Transverse colon (tissue), 4 donors: ENCODE measurements around the gene SLC6A11. TPM values are rescaled to one million over a fixed set of nuclear protein-coding genes. Genes with fewer than 3 reads are reported as not detected.

Source experiments
- DNase-seq: peaks from one replicate; pipeline ENCODE4 v3.0.0-alpha.2; 2019
- H3K27ac ChIP-seq, 4 donors: fragments of 200-600 bp; sonication (generic); 2 replicates each; pipeline ENCODE4 v1.5.1; 2016 to 2018; ENCODE audit warnings: inconsistent platforms in 4 of 4
- H3K27me3 ChIP-seq: fragments of 200-600 bp; sonication (generic); 2 replicates; pipeline ENCODE4 v1.5.1; 2017; ENCODE audit warnings: inconsistent platforms
- H3K36me3 ChIP-seq, 4 donors: fragments of 200-600 bp; sonication (generic); 2 replicates each; pipeline ENCODE4 v1.5.1; 2017 to 2019; ENCODE audit warnings: inconsistent platforms in 4 of 4
- H3K4me1 ChIP-seq, 4 donors: fragments of 200-600 bp; sonication (generic); 2 replicates each; pipeline ENCODE4 v1.5.1; 2017 to 2020; ENCODE audit warnings: inconsistent platforms in 4 of 4
- H3K4me3 ChIP-seq, 4 donors: fragments of 200-600 bp; sonication (generic); 1 replicate in 1 of 4; 2 replicates in 3 of 4; pipeline versions ENCODE4 v1.5.1 to v1.6.1; 2017 to 2019; ENCODE audit warnings: inconsistent platforms in 4 of 4
- H3K9me3 ChIP-seq, 2 donors: fragments of 200-600 bp; sonication (generic); 2 replicates each; pipeline ENCODE4 v1.5.1; 2017 to 2019; ENCODE audit warnings: inconsistent platforms in 2 of 2
- CTCF ChIP-seq, 5 experiments: fragments of 200-600 bp in 3 of 5; fragments of 450-650 bp in 2 of 5; sonication (generic) in 3 of 5; IDR thresholded peaks; 1 replicate in 2 of 5; 2 replicates in 3 of 5; pipeline ENCODE4 v1.5.1; 2016 to 2017; ENCODE audit warnings: antibody characterized with exemption in 5 of 5, inconsistent platforms in 3 of 5, mild to moderate bottlenecking in 2 of 5, moderate library complexity in 1 of 5
- EP300 ChIP-seq: sonication (generic); formaldehyde crosslinking; IDR thresholded peaks from one replicate; pipeline ENCODE4 v1.6.1; 2017; ENCODE audit warnings: antibody characterized with exemption, low read depth
- POLR2A ChIP-seq: fragments of 450-650 bp; IDR thresholded peaks from one replicate; pipeline ENCODE4 v1.6.1; 2016; ENCODE audit warnings: antibody characterized with exemption, mild to moderate bottlenecking, moderate library complexity
- POLR2AphosphoS5 ChIP-seq, 3 donors: sonication (generic); formaldehyde crosslinking; IDR thresholded peaks; one replicate each; pipeline ENCODE4 v1.6.1; 2016; ENCODE audit warnings: antibody characterized with exemption in 3 of 3
- WGBS, 2 donors: methylation state at CpG; one replicate each; pipeline ENCODE4 v1.1.5; 2018; ENCODE audit warnings: low coverage in 1 of 2; 5-methylcytosine and 5-hydroxymethylcytosine counted together
- in situ Hi-C, 4 donors: fragments of 200-750 bp; cut with MboI; loops; one replicate each; pipeline versions ENCODE4 v1.15.0 to v1.15.1; 2017; ENCODE audit warnings: low sequenced_read_pairs in 3 of 4, low pct_ligation_motif_present in 1 of 4, low pct_unique_long_range_greater_than_20kb in 1 of 4
- intact Hi-C: fragments of 100-400 bp; cut with DNase I; formaldehyde crosslinking; loops from one replicate; pipeline ENCODE4 v1.15.1; 2023; ENCODE audit warnings: low total_unique reads
- total RNA-seq, 4 donors: library from RNA; depleted of rRNA; stranded (reverse); fragments of >200 nt; gene quantifications; one replicate each; pipeline ENCODE4 v1.1.0, GENCODE V29; 2016

Gene SLC6A11
- total RNA-seq, 4 donors from 2014 or later, result not detected

- Histone ChIP-seq H3K36me3 (no peaks in the 10 kb centered on the region), H3K27ac (no peak overlapping the region), H3K27me3 (peaks cover 12% of the 10 kb centered on the region), H3K4me1 (no peaks in the 10 kb centered on the region), H3K4me3 (no peak overlapping the region), H3K9me3 (no peaks in the 10 kb centered on the region)
- WGBS, 2 donors, result 50 to 56% methylated on average over 6 to 8 of the region's 8 CpGs
- no peak for TF ChIP-seq EP300
- TF ChIP-seq POLR2A, result no peak
- no peak for TF ChIP-seq CTCF (IDR thresholded peaks at IDR 0.05)
- TF ChIP-seq POLR2AphosphoS5 (IDR thresholded peaks at IDR 0.05), result no peak
- DNase-seq, result no peak
- in situ Hi-C loops, result loop anchor here (10.0 to 25.0 kb wide), 2 partner anchors 108 to 391 kb away; no protein-coding TSS in a partner anchor
- intact Hi-C loops, result loop anchor here (5.0 kb wide), 1 partner anchor 111 kb away; no protein-coding TSS in a partner anchor
Measured at GRCh38 chr3:10946526-10946925, 130.5 kb downstream of the SLC6A11 start.

GRCh38 chr3:10948326-10948725 lies 132.3 kb downstream of the SLC6A11 start:
- Histone ChIP-seq H3K27me3 (peaks cover 12% of the 10 kb centered on the region), H3K27ac (no peak overlapping the region), H3K9me3 (no peaks in the 10 kb centered on the region), H3K4me1 (no peaks in the 10 kb centered on the region), H3K4me3 (no peak overlapping the region), H3K36me3 (no peaks in the 10 kb centered on the region)
- no peak for DNase-seq
- intact Hi-C loops (loop anchor here (5.0 kb wide), 1 partner anchor 109 kb away; no protein-coding TSS in a partner anchor), in situ Hi-C loops (loop anchor here (10.0 to 25.0 kb wide), 2 partner anchors 106 to 389 kb away; no protein-coding TSS in a partner anchor)
- WGBS, 2 donors, result 80 to 83% methylated on average over 4 to 6 of the region's 6 CpGs
- TF ChIP-seq POLR2A, result no peak
- no peak for TF ChIP-seq EP300
- no peak for TF ChIP-seq POLR2AphosphoS5 (IDR thresholded peaks at IDR 0.05)
- no peak for TF ChIP-seq CTCF (IDR thresholded peaks at IDR 0.05)

GRCh38 chr3:10949197-10949596 lies 133.2 kb downstream of the SLC6A11 start:
- in situ Hi-C loops (loop anchor here (10.0 to 25.0 kb wide), 2 partner anchors 106 to 388 kb away; no protein-coding TSS in a partner anchor), intact Hi-C loops (loop anchor here (5.0 kb wide), 1 partner anchor 108 kb away; no protein-coding TSS in a partner anchor)
- Histone ChIP-seq H3K27ac (no peak overlapping the region), H3K27me3 (peaks cover 12% of the 10 kb centered on the region), H3K36me3 (no peaks in the 10 kb centered on the region), H3K4me1 (no peaks in the 10 kb centered on the region), H3K9me3 (no peaks in the 10 kb centered on the region), H3K4me3 (no peak overlapping the region)
- TF ChIP-seq CTCF (IDR thresholded peaks at IDR 0.05) (no peak), POLR2AphosphoS5 (IDR thresholded peaks at IDR 0.05) (no peak), POLR2A (no peak), EP300 (no peak)
- no peak for DNase-seq
- WGBS, 2 donors, result 58% methylated on average over 19 of the region's 19 CpGs; no CpG with 5 or more reads in 1 of the 2 donors

GRCh38 chr3:10950476-10951294 lies 134.7 kb downstream of the SLC6A11 start:
- H3K9me3 ChIP-seq, result no peaks in the 10 kb centered on the region
- H3K4me1 ChIP-seq, result no peaks in the 10 kb centered on the region
- in situ Hi-C loops, result loop anchor here in 1 of 4 donors (25.0 kb wide), 1 partner anchor 387 kb away; no protein-coding TSS in a partner anchor
- intact Hi-C loops, result no loop called here
- H3K4me3 ChIP-seq, result no peak overlapping the region
- H3K36me3 ChIP-seq, result no peaks in the 10 kb centered on the region
- DNase-seq, result no peak
- no peak overlapping the region for H3K27ac ChIP-seq
- TF ChIP-seq EP300 (no peak), CTCF (IDR thresholded peaks at IDR 0.05) (peak; percentile 23 to 53 (median 35))
- WGBS, 2 donors, result 33 to 49% methylated on average over 4 to 12 of the region's 12 CpGs
- peaks cover 9% of the 10 kb centered on the region for H3K27me3 ChIP-seq
